Keratinocyte (primary cell): ENCODE data around the gene RALGAPA2. TPM values are rescaled to one million over a fixed set of nuclear protein-coding genes. Genes with fewer than 3 reads are reported as not detected.

Source experiments
- DNase-seq: peaks from one replicate; pipeline ENCODE4 v3.0.0-alpha.2; 2011; ENCODE audit warnings: low read depth, missing footprints, low spot score
- FAIRE-seq: peaks from 2 replicates; lab custom pipeline; 2011; peaks lifted over from hg19 to GRCh38; lab: Jason Lieb, UNC
- H2AFZ ChIP-seq: 2 replicates; pipeline ENCODE4 v1.6.0; 2012; ENCODE audit warnings: low read length, control low read depth, inconsistent platforms; ENCODE audit not compliant: control insufficient read depth
- H3K27ac ChIP-seq: 2 replicates; pipeline ENCODE4 v1.5.1; 2011; ENCODE audit warnings: low read length; ENCODE audit not compliant: control insufficient read depth, insufficient read depth
- H3K27me3 ChIP-seq: 3 replicates; pipeline ENCODE4 v1.6.0; 2011; ENCODE audit warnings: low read length; ENCODE audit not compliant: control insufficient read depth, insufficient read depth; ENCODE audit errors: extremely low read depth
- H3K36me3 ChIP-seq, 2 experiments: 2 replicates in 1 of 2; 3 replicates in 1 of 2; pipeline ENCODE4 v1.5.1; 2011; ENCODE audit warnings: low read length in 2 of 2, mild to moderate bottlenecking in 1 of 2; ENCODE audit not compliant: control insufficient read depth in 2 of 2, insufficient read depth in 2 of 2; ENCODE audit errors: extremely low read depth in 1 of 2
- H3K4me1 ChIP-seq: 3 replicates; pipeline ENCODE4 v1.5.1; 2011; ENCODE audit warnings: low read length; ENCODE audit not compliant: control insufficient read depth, insufficient read depth; ENCODE audit errors: extremely low read depth
- H3K4me2 ChIP-seq: 3 replicates; pipeline ENCODE4 v1.6.0; 2011; ENCODE audit warnings: low read depth, low read length; ENCODE audit not compliant: control insufficient read depth, insufficient read depth; ENCODE audit errors: extremely low read depth
- H3K4me3 ChIP-seq, 3 experiments: fragments of 200-600 bp in 1 of 3; sonication (generic) in 1 of 3; 2 replicates in 2 of 3; 3 replicates in 1 of 3; pipeline ENCODE4 v1.5.1; 2011 to 2016; ENCODE audit warnings: low read length in 3 of 3, mild to moderate bottlenecking in 3 of 3, control low read depth in 2 of 3, inconsistent platforms in 1 of 3, low read depth in 1 of 3, mixed read lengths in 1 of 3, mixed run types in 1 of 3, moderate library complexity in 1 of 3; ENCODE audit not compliant: control insufficient read depth in 2 of 3, insufficient read depth in 2 of 3; ENCODE audit errors: extremely low read depth in 1 of 3
- H3K79me2 ChIP-seq: 2 replicates; pipeline ENCODE4 v1.6.0; 2012; ENCODE audit warnings: low read length; ENCODE audit not compliant: control insufficient read depth, insufficient read depth
- H3K9ac ChIP-seq: 3 replicates; pipeline ENCODE4 v1.6.0; 2011; ENCODE audit warnings: low read length; ENCODE audit not compliant: control insufficient read depth, insufficient read depth; ENCODE audit errors: extremely low read depth
- H3K9me1 ChIP-seq: 3 replicates; pipeline ENCODE4 v1.6.0; 2011; ENCODE audit warnings: low read length; ENCODE audit not compliant: control insufficient read depth, insufficient read depth; ENCODE audit errors: extremely low read depth
- H3K9me3 ChIP-seq: 2 replicates; pipeline ENCODE4 v1.5.1; 2012; ENCODE audit warnings: low read depth, low read length; ENCODE audit not compliant: control insufficient read depth
- H4K20me1 ChIP-seq: 3 replicates; pipeline ENCODE4 v1.6.0; 2011; ENCODE audit warnings: low read length; ENCODE audit not compliant: control insufficient read depth, insufficient read depth; ENCODE audit errors: extremely low read depth
- CTCF ChIP-seq, 3 experiments: IDR thresholded peaks in 1 of 3; conservative IDR thresholded peaks in 1 of 3; optimal IDR thresholded peaks in 1 of 3; 2 replicates in 2 of 3; 3 replicates in 1 of 3; pipeline versions ENCODE3 to v1.5.1; 2011; ENCODE audit warnings: low read length in 3 of 3, mild to moderate bottlenecking in 3 of 3, moderate library complexity in 2 of 3, control low read depth in 1 of 3, inconsistent platforms in 1 of 3; ENCODE audit not compliant: insufficient read depth in 2 of 3; ENCODE audit errors: extremely low read depth in 1 of 3
- EZH2 ChIP-seq: IDR thresholded peaks from one replicate; pipeline ENCODE4 v1.6.1; 2012; ENCODE audit warnings: inconsistent platforms, mild to moderate bottlenecking, low read length, moderate library complexity
- dilution Hi-C: fragments of 300-500 bp; cut with MboI; formaldehyde crosslinking; loops from one replicate; pipeline ENCODE4 v1.7.0; 2020; ENCODE audit warnings: low sequenced_read_pairs; ENCODE audit not compliant: extremely low pct_ligation_motif_present
- polyA plus RNA-seq, 5 experiments: library from polyadenylated mRNA; depleted of rRNA in 3 of 5; stranded (reverse) in 3 of 5; stranded (forward) in 1 of 5; unstranded in 1 of 5; fragments of >200 nt; gene quantifications; 1 replicate in 1 of 5; 2 replicates in 3 of 5; 3 replicates in 1 of 5; pipeline versions ENCODE4 v1.2.1 to v1.2.3, GENCODE V29; 2011 to 2012; ENCODE audit warnings: missing spikeins in 2 of 5, low read depth in 1 of 5, low replicate concordance in 1 of 5

Gene RALGAPA2
- polyA plus RNA-seq, 1 donor (not counting 4 experiments of a cell fraction or from before 2014, with no cell fraction given): 3.2 TPM

DNA sequence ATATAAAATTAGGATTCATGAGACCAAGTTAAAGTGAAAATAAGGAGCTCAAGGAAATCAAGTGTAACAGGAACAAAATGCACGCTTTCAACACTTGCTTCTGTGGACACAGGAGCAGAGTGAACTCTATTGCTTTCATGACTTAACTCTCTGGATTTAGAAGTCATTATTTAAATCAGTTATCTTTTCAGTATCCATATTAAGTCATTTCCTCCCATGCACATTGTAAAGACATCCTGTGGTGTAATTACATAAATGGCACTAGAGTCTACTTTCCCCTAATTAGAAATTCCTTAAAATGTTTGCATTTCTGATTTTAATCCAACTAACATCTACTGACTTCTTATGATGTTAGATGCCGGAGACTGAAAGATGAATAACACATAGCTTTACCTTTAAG lies 256.5 kb downstream of the RALGAPA2 start:
- no peaks in the 10 kb centered on the region for H4K20me1 ChIP-seq
- dilution Hi-C loops: no loop called here
- no peak overlapping the region for H3K9ac ChIP-seq
- peaks cover 9% of the 10 kb centered on the region for H3K4me1 ChIP-seq
- FAIRE-seq: no peak
- no peak overlapping the region for H3K4me3 ChIP-seq
- no peaks in the 10 kb centered on the region for H3K9me1 ChIP-seq
- H3K4me2 ChIP-seq: no peak overlapping the region
- no peaks in the 10 kb centered on the region for H3K79me2 ChIP-seq
- no peak for DNase-seq
- no peaks in the 10 kb centered on the region for H3K27me3 ChIP-seq
- no peak overlapping the region for H3K27ac ChIP-seq
- H2AFZ ChIP-seq: no peak overlapping the region
- no peaks in the 10 kb centered on the region for H3K9me3 ChIP-seq
- H3K36me3 ChIP-seq: no peaks in the 10 kb centered on the region
- TF ChIP-seq EZH2 (no peak), CTCF (optimal IDR thresholded peaks at IDR 0.05 in 1 of 3, IDR thresholded peaks at IDR 0.05 in 1 of 3, conservative IDR thresholded peaks at IDR 0.05 in 1 of 3; ENCODE audit: extremely low read depth in 1 of 3, insufficient read depth in 2 of 3, low read length in 3 of 3) (no peak)

- H2AFZ ChIP-seq: no peak overlapping the region
- H3K27ac ChIP-seq: no peak overlapping the region
- no peaks in the 10 kb centered on the region for H3K79me2 ChIP-seq
- H3K9ac ChIP-seq: no peak overlapping the region
- no peaks in the 10 kb centered on the region for H3K9me1 ChIP-seq
- H3K9me3 ChIP-seq: no peaks in the 10 kb centered on the region
- dilution Hi-C loops: no loop called here
- H4K20me1 ChIP-seq: no peaks in the 10 kb centered on the region
- H3K27me3 ChIP-seq: no peaks in the 10 kb centered on the region
- no peaks in the 10 kb centered on the region for H3K36me3 ChIP-seq
- TF ChIP-seq CTCF (optimal IDR thresholded peaks at IDR 0.05 in 1 of 3, IDR thresholded peaks at IDR 0.05 in 1 of 3, conservative IDR thresholded peaks at IDR 0.05 in 1 of 3; ENCODE audit: extremely low read depth in 1 of 3, insufficient read depth in 2 of 3, low read length in 3 of 3) (no peak), EZH2 (no peak)
- DNase-seq (no peak), FAIRE-seq (no peak)
- H3K4me1 ChIP-seq: peaks cover 9% of the 10 kb centered on the region
- no peak overlapping the region for H3K4me2 ChIP-seq
- H3K4me3 ChIP-seq: no peak overlapping the region
Measured at GRCh38 chr20:20454850-20455627, 257.4 kb downstream of the RALGAPA2 start.
